DND-41 (cell line): ENCODE measurements around the gene RPS6KC1.

Experiments used
- CTCF ChIP-seq: IDR thresholded peaks from 2 replicates; pipeline ENCODE4 v1.5.1; 2012; ENCODE audit warnings: borderline replicate concordance, low read length, moderate library complexity, mild to moderate bottlenecking; ENCODE audit not compliant: poor library complexity, severe bottlenecking; ENCODE audit errors: extremely low read depth
- EZH2 ChIP-seq: IDR thresholded peaks from 3 replicates; pipeline ENCODE4 v1.6.1; 2012; ENCODE audit warnings: borderline replicate concordance, low read depth, mild to moderate bottlenecking, moderate library complexity, low read length, inconsistent platforms; ENCODE audit not compliant: severe bottlenecking

GRCh38 chr1:213162338-213162737, 111.3 kb downstream of the RPS6KC1 start:
- TF ChIP-seq CTCF (no peak), EZH2 (no peak)
